IMR-90 (cell line): ENCODE measurements around the gene NTM. TPM values are rescaled to one million over a fixed set of nuclear protein-coding genes. Genes with fewer than 3 reads are reported as not detected.

Source experiments
- ATAC-seq: fragments of 200-7000 bp; cut with Tn5 transposase; 2 replicates; pipeline ENCODE4 v1.9.1; 2020; ENCODE audit warnings: low read depth, mild to moderate bottlenecking, moderate library complexity
- BruUV-seq: library from RNA; stranded (reverse); fragments of 400-500 nt; replicated peaks from 2 replicates; lab custom pipeline; 2021; lab: Mats Ljungman, UMichigan
- CTCF ChIA-PET: fragments of 300-600 bp; formaldehyde crosslinking; extraction: SDS; loops from one replicate; lab custom pipeline; 2021; ENCODE audit warnings: antibody characterized with exemption; lab: Yijun Ruan, JAX
- POLR2A ChIA-PET: fragments of 300-600 bp; sonication (Branson Sonifier 250); formaldehyde crosslinking; loops from one replicate; lab custom pipeline; 2022; ENCODE audit warnings: antibody characterized with exemption; ENCODE audit not compliant: unreplicated experiment; lab: Charles Lee
- DNase-seq: peaks from one replicate; pipeline ENCODE4 v3.0.0; 2013
- H2AFZ ChIP-seq: replicated peaks from 2 replicates; pipeline ENCODE3; 2013; ENCODE audit warnings: low read length, mild to moderate bottlenecking; ENCODE audit not compliant: poor library complexity
- H2AK5ac ChIP-seq: 2 replicates; pipeline ENCODE4 v1.6.1; 2013; ENCODE audit warnings: low read depth, low read length, inconsistent platforms
- H2AK9ac ChIP-seq: replicated peaks from 2 replicates; pipeline ENCODE3; 2013; ENCODE audit warnings: mild to moderate bottlenecking, low read depth, low read length, moderate library complexity; ENCODE audit not compliant: poor library complexity
- H2BK120ac ChIP-seq: 2 replicates; pipeline ENCODE4 v1.6.1; 2013; ENCODE audit warnings: low read depth, low read length, inconsistent platforms
- H2BK15ac ChIP-seq: 3 replicates; pipeline ENCODE4 v1.6.1; 2013; ENCODE audit warnings: low read depth, low read length, inconsistent platforms
- H2BK20ac ChIP-seq: 2 replicates; pipeline ENCODE4 v1.6.1; 2013; ENCODE audit warnings: low read depth, mild to moderate bottlenecking, inconsistent platforms, low read length, moderate library complexity
- H2BK5ac ChIP-seq: 2 replicates; pipeline ENCODE4 v1.6.1; 2013; ENCODE audit warnings: mild to moderate bottlenecking, low read depth, low read length, inconsistent platforms; ENCODE audit not compliant: poor library complexity, severe bottlenecking
- H3K14ac ChIP-seq: replicated peaks from 2 replicates; pipeline ENCODE4 v1.6.1; 2013; ENCODE audit warnings: low read depth, low read length, inconsistent platforms
- H3K18ac ChIP-seq: 2 replicates; pipeline ENCODE4 v1.6.1; 2013; ENCODE audit warnings: low read depth, low read length, control low read depth
- H3K23ac ChIP-seq: 2 replicates; pipeline ENCODE4 v1.6.1; 2013; ENCODE audit warnings: low read depth, low read length, inconsistent platforms
- H3K27ac ChIP-seq: 2 replicates; pipeline ENCODE4 v1.5.1; 2013; ENCODE audit warnings: mild to moderate bottlenecking, control low read depth, low read length; ENCODE audit not compliant: insufficient read depth
- H3K27me3 ChIP-seq: 2 replicates; pipeline ENCODE4 v1.6.1; 2013; ENCODE audit warnings: low read length; ENCODE audit not compliant: control insufficient read depth, insufficient read depth
- H3K36me3 ChIP-seq: 2 replicates; pipeline ENCODE4 v1.6.1; 2013; ENCODE audit warnings: low read length, mixed read lengths; ENCODE audit not compliant: control insufficient read depth, insufficient read depth
- H3K4ac ChIP-seq: 2 replicates; pipeline ENCODE4 v1.6.1; 2013; ENCODE audit warnings: low read depth, low read length, inconsistent platforms
- H3K4me1 ChIP-seq: 2 replicates; pipeline ENCODE4 v1.6.1; 2013; ENCODE audit warnings: low read length, mixed read lengths; ENCODE audit not compliant: control insufficient read depth, insufficient read depth
- H3K4me2 ChIP-seq: 2 replicates; pipeline ENCODE4 v1.6.1; 2013; ENCODE audit warnings: low read depth, mild to moderate bottlenecking, control low read depth, low read length, moderate library complexity
- H3K4me3 ChIP-seq: 2 replicates; pipeline ENCODE4 v1.5.1; 2013; ENCODE audit warnings: low read depth, mild to moderate bottlenecking, control low read depth, low read length, moderate library complexity; ENCODE audit not compliant: insufficient read depth
- H3K56ac ChIP-seq: 2 replicates; pipeline ENCODE4 v1.6.1; 2013; ENCODE audit warnings: low read length, inconsistent platforms; ENCODE audit not compliant: insufficient read depth; ENCODE audit errors: extremely low read depth
- H3K79me1 ChIP-seq, 2 experiments: 2 replicates each; pipeline ENCODE4 v1.6.1; 2013; ENCODE audit warnings: low read length in 2 of 2, inconsistent platforms in 1 of 2, low read depth in 1 of 2
- H3K9ac ChIP-seq: 2 replicates; pipeline ENCODE4 v1.6.1; 2013; ENCODE audit warnings: low read depth, low read length, control low read depth
- H3K9me1 ChIP-seq: 2 replicates; pipeline ENCODE4 v1.6.1; 2013; ENCODE audit warnings: low read length, inconsistent platforms; ENCODE audit not compliant: insufficient read depth
- H3K9me3 ChIP-seq: 2 replicates; pipeline ENCODE4 v1.6.1; 2013; ENCODE audit warnings: low read length; ENCODE audit not compliant: control insufficient read depth, insufficient read depth
- H4K20me1 ChIP-seq: 2 replicates; pipeline ENCODE4 v1.6.1; 2013; ENCODE audit warnings: low read length, inconsistent platforms; ENCODE audit not compliant: insufficient read depth
- H4K5ac ChIP-seq: 2 replicates; pipeline ENCODE4 v1.6.1; 2013; ENCODE audit warnings: mild to moderate bottlenecking, low read depth, low read length, control low read depth
- H4K8ac ChIP-seq, 2 experiments: 2 replicates each; pipeline ENCODE4 v1.6.1; 2013; ENCODE audit warnings: low read depth in 2 of 2, low read length in 2 of 2, control low read depth in 1 of 2, inconsistent platforms in 1 of 2
- H4K91ac ChIP-seq: 2 replicates; pipeline ENCODE4 v1.6.1; 2013; ENCODE audit warnings: low read depth, low read length, inconsistent platforms; ENCODE audit not compliant: insufficient read depth
- CHD1 ChIP-seq: IDR thresholded peaks from 2 replicates; pipeline ENCODE4 v1.6.1; 2012; ENCODE audit warnings: low read depth, low read length, improper control_type of control experiment
- FOS ChIP-seq: fragments of 150-350 bp; IDR thresholded peaks from 2 replicates; pipeline ENCODE4 v1.6.1; 2016; ENCODE audit warnings: low read depth, low read length
- MAFK ChIP-seq: IDR thresholded peaks from 2 replicates; pipeline ENCODE4 v1.6.1; 2012; ENCODE audit warnings: low read depth, low read length, improper control_type of control experiment
- MAZ ChIP-seq: IDR thresholded peaks from 2 replicates; pipeline ENCODE4 v1.6.1; 2012; ENCODE audit warnings: low read depth, mild to moderate bottlenecking, low read length, improper control_type of control experiment, moderate library complexity, borderline replicate concordance
- NFE2L2 ChIP-seq: fragments of 150-350 bp; IDR thresholded peaks from 2 replicates; pipeline ENCODE4 v1.6.1; 2016; ENCODE audit warnings: low read depth, mild to moderate bottlenecking, low read length
- POLR2A ChIP-seq: IDR thresholded peaks from 2 replicates; pipeline ENCODE4 v1.6.1; 2012; ENCODE audit warnings: mild to moderate bottlenecking, low read depth, low read length
- RAD21 ChIP-seq: IDR thresholded peaks from 2 replicates; pipeline ENCODE4 v1.6.1; 2012; ENCODE audit warnings: low read length, improper control_type of control experiment
- RFX5 ChIP-seq: IDR thresholded peaks from 2 replicates; pipeline ENCODE4 v1.8.0; 2012; ENCODE audit warnings: low read depth, mild to moderate bottlenecking, low read length, moderate library complexity
- SMC3 ChIP-seq: fragments of 150-350 bp; IDR thresholded peaks from 2 replicates; pipeline ENCODE4 v1.6.1; 2016; ENCODE audit warnings: low read depth, mild to moderate bottlenecking, antibody characterized with exemption, low read length, moderate library complexity
- WGBS, 2 experiments: methylation state at CpG; one replicate each; pipeline versions ENCODE4 v1.1.5 to v1.1.7; 2013; ENCODE audit warnings: missing lambda C conversion rate in 2 of 2; ENCODE audit not compliant: insufficient read length in 1 of 2; ENCODE audit errors: extremely low coverage in 2 of 2; 5-methylcytosine and 5-hydroxymethylcytosine counted together
- dilution Hi-C: fragments of 300-500 bp; cut with HindIII; formaldehyde crosslinking; loops from one replicate; pipeline ENCODE4 v1.14.3; 2018; ENCODE audit warnings: low sequenced_read_pairs; ENCODE audit not compliant: unreplicated experiment
- in situ Hi-C: fragments of 300-500 bp; cut with MboI; formaldehyde crosslinking; loops from 3 replicates; pipeline ENCODE4 v1.14.3; 2019; ENCODE audit warnings: low sequenced_read_pairs, inconsistent platforms, mixed read lengths
- intact Hi-C: fragments of 100-400 bp; cut with micrococcal nuclease; formaldehyde crosslinking; loops from 2 replicates; pipeline ENCODE4 v1.10.0; 2022
- polyA plus RNA-seq, 3 experiments: library from polyadenylated mRNA; depleted of rRNA; stranded (reverse); fragments of >200 nt; gene quantifications; 2 replicates each; pipeline ENCODE4 v1.2.3, GENCODE V29; 2012; ENCODE audit warnings: low replicate concordance in 1 of 3
- total RNA-seq: library from RNA; depleted of rRNA; stranded (reverse); fragments of >200 nt; gene quantifications from 2 replicates; pipeline ENCODE4 v1.2.3, GENCODE V29; 2012
- TF ChIP-seq, protein P1 (sequence below): fragments of 150-350 bp; IDR thresholded peaks from 2 replicates; pipeline ENCODE4 v1.6.1; 2017; ENCODE audit warnings: mild to moderate bottlenecking, antibody characterized with exemption, low read length, low read depth
- TF ChIP-seq, protein P2 (sequence below): conservative IDR thresholded peaks from 2 replicates; pipeline ENCODE4 v1.5.1; 2012; ENCODE audit warnings: mild to moderate bottlenecking, low read depth, low read length, improper control_type of control experiment
- TF ChIP-seq, protein P3 (sequence below): fragments of 150-350 bp; IDR thresholded peaks from 2 replicates; pipeline ENCODE4 v1.6.1; 2016; ENCODE audit warnings: low read depth, mild to moderate bottlenecking, low read length, moderate library complexity, borderline replicate concordance

NTM gene
- total and polyA plus RNA-seq, 2 of the 4 experiments (the other 2 are of a cell fraction) = 19.5 to 25.5 TPM

DNA sequence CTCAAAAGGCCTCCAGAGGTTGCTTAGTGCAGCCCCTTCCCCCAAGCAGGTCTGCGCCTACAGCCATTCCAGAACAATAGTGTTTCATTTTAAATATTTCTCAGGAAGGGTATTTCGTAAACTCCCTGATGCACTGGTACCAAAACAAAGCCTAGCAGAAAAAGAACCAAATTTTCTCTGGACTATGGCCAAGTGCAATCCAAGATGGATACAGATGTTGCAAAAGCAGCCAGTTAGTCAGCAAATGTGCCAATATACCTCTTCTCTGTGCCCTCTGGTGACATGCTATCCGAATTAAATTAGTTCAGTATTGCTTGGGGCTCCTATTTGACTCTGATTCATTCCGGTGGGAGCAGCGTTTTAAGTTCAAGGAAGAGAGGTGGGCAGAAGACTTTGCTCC lies 247.8 kb downstream of the NTM start:
- Histone ChIP-seq H3K36me3 (no peaks in the 10 kb centered on the region), H3K27me3 (peaks cover 6% of the 10 kb centered on the region), H2BK120ac (no peak overlapping the region), H3K14ac (no peak overlapping the region), H3K4ac (no peak overlapping the region), H3K9me3 (no peaks in the 10 kb centered on the region), H2BK5ac (no peak overlapping the region), H2AK9ac (no peak overlapping the region), H3K79me1 (no peaks in the 10 kb centered on the region), H3K23ac (no peak overlapping the region), H4K8ac (no peak overlapping the region), H3K56ac (no peak overlapping the region), H2BK20ac (no peak overlapping the region), H3K18ac (no peak overlapping the region), H2AK5ac (no peak overlapping the region), H2BK15ac (no peak overlapping the region), H4K20me1 (no peaks in the 10 kb centered on the region), H2AFZ (no peak overlapping the region), H3K27ac (no peak overlapping the region), H4K5ac (no peak overlapping the region), H4K91ac (no peak overlapping the region), H3K9me1 (no peaks in the 10 kb centered on the region), H3K4me2 (no peak overlapping the region), H3K4me3 (no peak overlapping the region), H3K9ac (no peak overlapping the region), H3K4me1 (no peaks in the 10 kb centered on the region)
- no CpG with 5 or more reads among the region's 5 CpGs for WGBS, 2 experiments
- ChIA-PET POLR2A (no interaction called here), CTCF (no interaction called here)
- dilution Hi-C loops = no loop called here
- intact Hi-C loops = no loop called here
- no TSS peak for BruUV-seq
- in situ Hi-C loops = no loop called here
- TF ChIP-seq FOS = no peak
- no peak for TF ChIP-seq MAFK
- TF ChIP-seq MAZ = no peak
- TF ChIP-seq SMC3 = no peak
- TF ChIP-seq, protein P1, sequence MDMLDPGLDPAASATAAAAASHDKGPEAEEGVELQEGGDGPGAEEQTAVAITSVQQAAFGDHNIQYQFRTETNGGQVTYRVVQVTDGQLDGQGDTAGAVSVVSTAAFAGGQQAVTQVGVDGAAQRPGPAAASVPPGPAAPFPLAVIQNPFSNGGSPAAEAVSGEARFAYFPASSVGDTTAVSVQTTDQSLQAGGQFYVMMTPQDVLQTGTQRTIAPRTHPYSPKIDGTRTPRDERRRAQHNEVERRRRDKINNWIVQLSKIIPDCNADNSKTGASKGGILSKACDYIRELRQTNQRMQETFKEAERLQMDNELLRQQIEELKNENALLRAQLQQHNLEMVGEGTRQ = no peak
- TF ChIP-seq, protein P2, sequence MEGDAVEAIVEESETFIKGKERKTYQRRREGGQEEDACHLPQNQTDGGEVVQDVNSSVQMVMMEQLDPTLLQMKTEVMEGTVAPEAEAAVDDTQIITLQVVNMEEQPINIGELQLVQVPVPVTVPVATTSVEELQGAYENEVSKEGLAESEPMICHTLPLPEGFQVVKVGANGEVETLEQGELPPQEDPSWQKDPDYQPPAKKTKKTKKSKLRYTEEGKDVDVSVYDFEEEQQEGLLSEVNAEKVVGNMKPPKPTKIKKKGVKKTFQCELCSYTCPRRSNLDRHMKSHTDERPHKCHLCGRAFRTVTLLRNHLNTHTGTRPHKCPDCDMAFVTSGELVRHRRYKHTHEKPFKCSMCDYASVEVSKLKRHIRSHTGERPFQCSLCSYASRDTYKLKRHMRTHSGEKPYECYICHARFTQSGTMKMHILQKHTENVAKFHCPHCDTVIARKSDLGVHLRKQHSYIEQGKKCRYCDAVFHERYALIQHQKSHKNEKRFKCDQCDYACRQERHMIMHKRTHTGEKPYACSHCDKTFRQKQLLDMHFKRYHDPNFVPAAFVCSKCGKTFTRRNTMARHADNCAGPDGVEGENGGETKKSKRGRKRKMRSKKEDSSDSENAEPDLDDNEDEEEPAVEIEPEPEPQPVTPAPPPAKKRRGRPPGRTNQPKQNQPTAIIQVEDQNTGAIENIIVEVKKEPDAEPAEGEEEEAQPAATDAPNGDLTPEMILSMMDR = no peak
- TF ChIP-seq, protein P3, sequence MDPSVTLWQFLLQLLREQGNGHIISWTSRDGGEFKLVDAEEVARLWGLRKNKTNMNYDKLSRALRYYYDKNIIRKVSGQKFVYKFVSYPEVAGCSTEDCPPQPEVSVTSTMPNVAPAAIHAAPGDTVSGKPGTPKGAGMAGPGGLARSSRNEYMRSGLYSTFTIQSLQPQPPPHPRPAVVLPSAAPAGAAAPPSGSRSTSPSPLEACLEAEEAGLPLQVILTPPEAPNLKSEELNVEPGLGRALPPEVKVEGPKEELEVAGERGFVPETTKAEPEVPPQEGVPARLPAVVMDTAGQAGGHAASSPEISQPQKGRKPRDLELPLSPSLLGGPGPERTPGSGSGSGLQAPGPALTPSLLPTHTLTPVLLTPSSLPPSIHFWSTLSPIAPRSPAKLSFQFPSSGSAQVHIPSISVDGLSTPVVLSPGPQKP = no peak
- no peak for TF ChIP-seq RFX5
- TF ChIP-seq POLR2A = no peak
- TF ChIP-seq RAD21 = no peak
- no peak for TF ChIP-seq CHD1
- no peak for TF ChIP-seq NFE2L2
- no peak for DNase-seq
- no peak for ATAC-seq
